GM18907 (cell line): Measurements from ENCODE around the gene YDJC.
"Not testable (repeated sequence)": the region's sequence is repeated elsewhere in the genome, so short reads cannot be mapped to it uniquely, and the experiment has no call there.

ENCODE experiments used
- ATAC-seq: cut with Tn5 transposase; IDR thresholded peaks from one replicate; pipeline ENCODE4 v1.9.1; 2021; ENCODE audit warnings: mild to moderate bottlenecking, moderate library complexity; ENCODE audit not compliant: unreplicated experiment

Gene YDJC

DNA sequence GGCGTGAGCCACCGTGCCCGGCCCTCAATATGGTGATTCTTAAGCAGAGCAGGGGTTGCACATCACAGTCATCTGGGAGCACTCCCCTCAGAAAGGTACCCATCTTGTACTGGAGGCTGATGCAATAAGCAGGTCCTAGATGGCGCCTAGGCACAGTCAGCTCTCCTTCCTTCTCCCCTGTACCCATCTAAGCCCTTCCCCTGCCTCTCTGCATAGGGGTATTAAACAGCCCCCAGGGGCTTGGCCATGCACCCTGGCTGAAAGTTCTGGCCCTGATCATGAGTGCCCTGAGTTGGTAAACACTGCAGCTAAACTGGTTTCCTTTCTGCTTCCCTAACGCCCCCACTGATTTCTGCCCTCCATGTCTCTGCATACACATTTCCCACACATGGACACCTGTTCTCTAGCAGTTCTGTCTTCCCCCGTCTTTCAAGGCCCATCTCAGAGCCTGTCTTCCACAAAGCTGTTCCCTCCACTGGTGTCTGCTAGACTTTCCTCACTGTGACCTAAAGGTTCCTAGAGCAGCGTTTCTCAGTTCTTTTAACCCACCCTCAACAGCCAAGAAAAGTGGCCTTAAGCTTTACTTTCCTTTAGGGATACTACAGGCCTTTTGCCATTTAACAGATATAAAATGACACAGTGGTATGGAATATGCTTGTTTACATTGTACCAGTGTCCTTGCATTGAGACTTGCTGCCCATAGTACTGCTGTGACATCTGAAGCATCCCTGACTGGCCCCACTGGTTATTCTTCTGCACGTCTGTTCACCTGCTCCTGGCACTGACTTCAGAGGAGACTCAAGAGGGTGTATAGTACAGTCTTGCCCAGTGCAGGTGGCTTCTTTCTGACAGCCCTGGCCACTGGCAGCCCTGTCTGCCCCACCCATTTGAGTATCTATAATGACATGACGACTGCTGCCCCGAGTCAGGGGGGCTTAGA lies 46.8 kb downstream of the YDJC start:
- ATAC-seq: no peak

DNA sequence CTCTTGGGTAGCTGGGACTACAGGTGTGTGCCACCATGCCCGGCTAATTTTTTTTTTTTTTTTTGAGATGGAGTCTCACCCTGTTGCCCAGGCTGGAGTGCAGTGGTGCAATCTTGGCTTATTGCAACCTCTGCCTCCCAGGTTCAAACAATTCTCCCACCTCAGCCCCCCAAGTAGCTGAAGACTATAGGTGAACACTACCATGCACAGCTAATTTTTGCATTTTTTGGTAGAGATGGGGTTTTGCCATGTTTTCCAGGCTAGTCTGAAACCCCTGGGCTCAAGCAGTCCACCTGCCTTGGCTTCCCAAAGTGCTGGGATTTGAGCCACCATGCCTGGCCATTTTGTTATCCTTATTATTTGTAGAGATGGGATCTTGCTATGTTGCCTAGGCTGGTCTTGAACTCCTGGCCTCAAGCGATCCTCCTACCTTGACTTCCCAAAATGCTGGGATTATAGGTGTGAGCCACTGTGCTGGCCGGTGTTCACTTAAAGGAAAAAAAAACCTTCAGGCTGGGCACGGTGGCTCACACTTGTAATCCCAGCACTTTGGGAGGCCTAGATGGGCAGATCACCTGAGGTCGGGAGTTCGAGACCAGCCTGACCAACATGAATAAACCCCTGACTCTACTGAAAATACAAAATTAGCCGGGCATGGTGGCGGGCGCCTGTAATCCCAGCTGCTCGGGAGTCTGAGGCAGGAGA lies 48.7 kb downstream of the YDJC start:
- not testable (repeated sequence) for ATAC-seq

DNA sequence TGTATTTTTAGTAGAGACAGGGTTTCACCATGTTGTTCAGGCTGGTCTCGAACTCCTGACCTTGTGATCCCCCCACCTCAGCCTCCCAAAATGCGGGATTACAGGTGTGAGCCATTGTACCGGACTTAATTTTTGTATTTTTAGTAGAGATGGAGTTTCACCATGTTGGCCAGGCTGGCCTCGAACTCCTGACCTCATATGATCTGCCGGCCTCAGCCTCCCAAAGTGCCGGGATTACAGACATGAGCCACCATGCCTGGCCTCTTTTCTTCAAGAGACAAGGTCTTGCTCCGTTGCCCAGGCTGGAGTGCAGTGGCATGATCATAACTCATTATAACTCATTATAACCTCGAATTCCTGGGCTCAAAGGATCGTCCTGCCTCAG lies 49.2 kb downstream of the YDJC start:
- not testable (repeated sequence) for ATAC-seq

DNA sequence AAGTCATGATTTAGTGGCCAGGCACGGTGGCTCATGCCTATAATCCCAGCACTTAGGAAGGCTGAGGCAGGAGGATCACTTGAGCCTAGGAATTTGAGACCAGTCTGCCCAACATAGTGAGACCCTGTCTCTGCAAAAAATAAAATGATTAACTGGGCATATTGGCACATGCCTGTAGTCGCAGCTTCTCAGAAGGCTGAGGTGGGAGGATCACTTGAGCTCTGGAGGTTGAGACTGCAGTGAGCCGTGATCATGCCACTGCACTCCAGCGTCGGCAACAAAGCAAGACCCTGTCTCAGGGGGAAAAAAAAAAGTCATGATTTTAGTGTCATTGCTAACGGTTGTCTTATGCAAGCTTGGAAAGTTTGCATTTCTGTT lies 50.4 kb downstream of the YDJC start:
- ATAC-seq: no peak
